DOHH2 (cell line): Measurements from ENCODE around the gene MAPK13.

Experiments used
- CTCF ChIP-seq: fragments of 200-600 bp; sonication (generic); IDR thresholded peaks from one replicate; pipeline ENCODE4 v1.5.1; 2014; ENCODE audit warnings: antibody characterized with exemption, mild to moderate bottlenecking, low read depth, low read length; ENCODE audit not compliant: poor library complexity, severe bottlenecking
- EZH2phosphoT487 ChIP-seq: fragments of 200-600 bp; sonication (generic); IDR thresholded peaks from 2 replicates; pipeline ENCODE4 v1.6.1; 2017; ENCODE audit warnings: borderline replicate concordance, mild to moderate bottlenecking, antibody characterized with exemption, low read length, moderate library complexity, mixed read lengths

- TF ChIP-seq CTCF = no peak
- no peak for TF ChIP-seq EZH2phosphoT487
These were observed 11.6 kb downstream of the MAPK13 start for GRCh38 chr6:36141961-36142360.
